ENCODE measurements around the gene RCAN2.

Gene RCAN2

GRCh38 chr6:46254946-46255345 is 236.3 kb downstream of the RCAN2 start:
- no peak for TF ChIP-seq TAF1 (IDR thresholded peaks at IDR 0.05; ENCODE audit: borderline replicate concordance, low read depth, low read length)
- TF ChIP-seq POLR2A (IDR thresholded peaks at IDR 0.05; ENCODE audit: low read depth, low read length): no peak
- no peak for TF ChIP-seq POLR2AphosphoS5 (IDR thresholded peaks at IDR 0.05; ENCODE audit: low read depth, low read length)
- DNase-seq (ENCODE audit: insufficient read length): no peak
- FAIRE-seq: no peak

DNA sequence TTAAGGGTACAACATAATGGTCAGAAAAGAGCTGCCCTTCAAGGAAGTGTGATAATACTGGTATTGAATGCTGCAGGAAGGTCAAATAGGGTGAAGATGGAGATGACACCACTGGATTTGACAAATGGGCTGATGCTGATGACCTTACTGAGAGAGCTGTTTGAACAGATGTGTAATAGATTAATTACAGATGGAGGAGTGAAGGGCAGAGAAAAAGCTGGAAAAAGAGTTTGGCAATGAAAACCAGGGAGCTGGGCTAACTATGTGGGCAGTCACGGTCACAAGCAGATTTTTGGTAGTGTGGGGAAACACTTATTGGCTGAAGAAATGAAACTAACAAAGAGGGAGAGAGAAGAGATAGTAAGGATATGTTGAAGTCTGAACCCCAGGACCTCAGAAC is 236.9 kb downstream of the RCAN2 start:
- FAIRE-seq (no peak), DNase-seq (ENCODE audit: insufficient read length) (no peak)
- no peak for TF ChIP-seq POLR2AphosphoS5 (IDR thresholded peaks at IDR 0.05; ENCODE audit: low read depth, low read length)
- TF ChIP-seq TAF1 (IDR thresholded peaks at IDR 0.05; ENCODE audit: borderline replicate concordance, low read depth, low read length): no peak
- TF ChIP-seq POLR2A (IDR thresholded peaks at IDR 0.05; ENCODE audit: low read depth, low read length): no peak

DNA sequence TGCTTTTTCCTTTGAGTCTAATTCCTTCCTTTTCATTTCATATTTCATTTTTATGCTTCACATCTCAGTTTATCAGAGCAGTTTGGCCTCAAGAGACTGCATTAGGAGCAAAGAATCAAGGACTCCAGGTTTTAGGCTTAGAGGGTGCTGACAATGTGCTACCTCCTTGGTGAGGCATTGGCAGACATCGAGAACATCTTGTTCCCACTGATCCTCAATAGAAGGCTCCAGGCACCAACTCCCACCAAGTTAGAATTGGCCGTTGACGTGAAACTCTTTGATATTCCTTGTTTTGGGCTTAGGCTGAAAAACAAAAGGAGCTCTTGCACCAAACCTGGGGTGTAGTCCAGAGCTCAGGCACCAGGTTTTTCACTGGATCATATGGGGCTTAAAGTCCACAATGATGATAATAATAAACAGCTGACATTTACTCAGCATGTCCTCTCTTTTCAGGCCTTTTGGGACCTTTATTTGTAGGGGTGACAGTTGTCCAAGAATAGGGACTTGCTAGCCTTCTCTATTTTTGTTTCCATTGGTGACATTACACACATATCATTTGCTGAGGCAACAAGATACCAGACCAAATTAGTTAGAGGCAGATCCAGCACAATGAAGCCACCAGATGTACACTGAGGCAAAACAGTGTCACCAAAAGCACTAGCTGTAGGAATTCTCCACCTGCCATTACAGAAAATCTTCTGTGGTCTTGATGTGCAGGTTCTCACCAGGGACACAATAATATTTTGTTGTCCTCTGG is 239.5 kb downstream of the RCAN2 start:
- DNase-seq (ENCODE audit: insufficient read length): no peak
- TF ChIP-seq POLR2AphosphoS5 (IDR thresholded peaks at IDR 0.05; ENCODE audit: low read depth, low read length): no peak
- TF ChIP-seq POLR2A (IDR thresholded peaks at IDR 0.05; ENCODE audit: low read depth, low read length): no peak
- no peak for TF ChIP-seq TAF1 (IDR thresholded peaks at IDR 0.05; ENCODE audit: borderline replicate concordance, low read depth, low read length)
- FAIRE-seq: no peak

GRCh38 chr6:46248143-46248542 is 243.1 kb downstream of the RCAN2 start:
- TF ChIP-seq POLR2AphosphoS5 (IDR thresholded peaks at IDR 0.05; ENCODE audit: low read depth, low read length) (no peak), TAF1 (IDR thresholded peaks at IDR 0.05; ENCODE audit: borderline replicate concordance, low read depth, low read length) (no peak), POLR2A (IDR thresholded peaks at IDR 0.05; ENCODE audit: low read depth, low read length) (no peak)
- DNase-seq (ENCODE audit: insufficient read length): no peak
- no peak for FAIRE-seq

DNA sequence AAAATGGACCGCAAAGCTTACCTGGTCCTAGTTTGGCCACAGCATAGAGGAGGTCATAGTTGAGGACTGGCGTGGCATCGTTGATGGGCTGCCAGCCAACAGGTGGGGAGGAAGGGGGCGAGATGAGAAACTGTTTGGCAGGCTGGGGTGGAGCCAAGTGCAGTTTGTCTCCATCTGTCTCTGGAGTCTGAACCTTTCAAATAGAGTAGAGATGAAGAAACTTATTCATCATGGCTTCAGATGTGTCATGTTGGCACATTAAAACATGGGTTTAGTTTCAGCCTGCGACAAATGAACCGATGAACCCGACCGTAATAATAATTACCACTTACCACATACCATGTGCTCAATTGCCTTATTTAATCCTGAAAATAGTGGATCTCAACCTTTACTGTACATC is 244.5 kb downstream of the RCAN2 start:
- TF ChIP-seq TAF1 (IDR thresholded peaks at IDR 0.05; ENCODE audit: borderline replicate concordance, low read depth, low read length) (no peak), POLR2AphosphoS5 (IDR thresholded peaks at IDR 0.05; ENCODE audit: low read depth, low read length) (no peak), POLR2A (IDR thresholded peaks at IDR 0.05; ENCODE audit: low read depth, low read length) (no peak)
- no peak for DNase-seq (ENCODE audit: insufficient read length)
- FAIRE-seq: no peak

DNA sequence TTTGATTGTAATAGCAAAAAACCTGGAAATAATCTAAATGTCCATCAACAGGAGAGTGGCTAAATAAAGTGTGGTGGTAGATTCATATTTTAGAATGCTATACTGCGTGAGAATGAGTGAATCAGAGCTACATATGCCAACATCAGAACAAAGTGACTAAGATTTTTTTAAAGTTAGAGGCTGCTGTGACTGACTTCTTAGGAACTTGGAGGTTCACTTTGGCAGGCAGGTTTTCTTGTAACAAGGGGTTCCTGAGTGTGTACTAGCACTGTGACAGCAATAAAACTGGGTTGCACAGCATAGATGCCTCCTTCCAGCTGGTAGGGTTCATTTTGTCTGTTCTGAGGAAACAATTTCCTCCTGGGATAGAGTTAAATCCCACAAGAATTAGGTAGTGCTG is 245.2 kb downstream of the RCAN2 start:
- no peak for DNase-seq (ENCODE audit: insufficient read length)
- TF ChIP-seq POLR2AphosphoS5 (IDR thresholded peaks at IDR 0.05; ENCODE audit: low read depth, low read length): no peak
- no peak for TF ChIP-seq TAF1 (IDR thresholded peaks at IDR 0.05; ENCODE audit: borderline replicate concordance, low read depth, low read length)
- TF ChIP-seq POLR2A (IDR thresholded peaks at IDR 0.05; ENCODE audit: low read depth, low read length): no peak
- FAIRE-seq: no peak

DNA sequence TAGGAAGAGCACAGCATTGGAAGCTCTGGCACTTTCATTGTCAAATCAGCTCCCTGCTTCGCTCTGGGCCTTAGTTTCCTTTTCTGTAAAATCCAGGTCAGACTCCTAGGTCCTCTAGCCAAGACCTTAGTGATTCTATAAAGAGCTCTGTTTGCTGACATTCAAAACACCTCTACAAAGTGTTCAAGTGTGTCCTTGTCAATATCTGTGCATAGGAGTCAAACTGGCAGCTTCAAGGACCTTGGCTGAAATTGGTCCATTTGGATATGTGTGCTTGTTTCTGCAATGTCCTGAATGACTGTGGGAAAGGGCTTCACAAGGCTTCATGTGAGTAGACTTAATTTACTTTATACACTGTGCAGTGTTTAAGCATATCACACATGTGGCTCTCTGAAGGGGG is 246.6 kb downstream of the RCAN2 start:
- TF ChIP-seq TAF1 (IDR thresholded peaks at IDR 0.05; ENCODE audit: borderline replicate concordance, low read depth, low read length) (no peak), POLR2A (IDR thresholded peaks at IDR 0.05; ENCODE audit: low read depth, low read length) (no peak), POLR2AphosphoS5 (IDR thresholded peaks at IDR 0.05; ENCODE audit: low read depth, low read length) (no peak)
- DNase-seq (ENCODE audit: insufficient read length) (no peak), FAIRE-seq (no peak)

DNA sequence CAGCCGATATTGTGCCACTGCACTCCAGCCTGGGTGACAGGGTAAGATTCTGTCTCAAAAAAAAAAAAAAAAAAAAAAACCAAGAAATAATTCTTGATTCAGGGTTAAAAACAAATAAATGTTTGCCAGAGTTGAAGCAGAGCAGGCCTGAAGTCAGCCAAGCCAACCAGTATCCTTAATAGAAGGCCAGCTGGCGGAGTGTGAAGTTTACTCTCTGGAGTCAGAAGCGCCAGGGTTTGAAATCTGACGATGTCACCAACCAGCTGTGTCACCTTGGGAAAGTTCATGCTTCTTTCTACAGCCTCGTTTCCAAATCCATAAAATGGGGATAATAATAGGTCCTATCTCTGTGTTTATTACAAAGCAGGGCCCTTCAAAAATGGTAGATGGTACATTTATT is 247.5 kb downstream of the RCAN2 start:
- DNase-seq (ENCODE audit: insufficient read length) (no peak), FAIRE-seq (no peak)
- TF ChIP-seq TAF1 (IDR thresholded peaks at IDR 0.05; ENCODE audit: borderline replicate concordance, low read depth, low read length) (no peak), POLR2AphosphoS5 (IDR thresholded peaks at IDR 0.05; ENCODE audit: low read depth, low read length) (no peak), POLR2A (IDR thresholded peaks at IDR 0.05; ENCODE audit: low read depth, low read length) (no peak)

DNA sequence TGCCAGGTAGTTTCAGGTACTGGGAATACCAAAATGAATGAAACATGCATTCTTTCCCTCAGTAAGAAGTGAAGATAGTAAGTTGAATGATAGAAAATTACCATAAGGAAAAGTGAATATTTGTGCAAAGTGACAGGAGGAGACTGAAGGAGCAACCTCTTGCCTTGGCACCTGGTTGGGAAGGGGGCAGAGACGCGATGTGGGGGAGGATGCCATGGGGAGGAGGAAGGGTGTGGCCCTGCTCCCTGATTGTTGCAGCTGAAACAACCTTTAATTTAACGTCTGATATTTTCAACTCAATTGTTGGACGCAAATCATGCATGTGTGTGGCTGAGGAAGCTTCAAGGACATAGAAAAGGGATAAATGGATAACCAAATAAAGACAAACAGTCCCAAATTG is 248.3 kb downstream of the RCAN2 start:
- FAIRE-seq (no peak), DNase-seq (ENCODE audit: insufficient read length) (no peak)
- TF ChIP-seq TAF1 (IDR thresholded peaks at IDR 0.05; ENCODE audit: borderline replicate concordance, low read depth, low read length) (no peak), POLR2A (IDR thresholded peaks at IDR 0.05; ENCODE audit: low read depth, low read length) (no peak), POLR2AphosphoS5 (IDR thresholded peaks at IDR 0.05; ENCODE audit: low read depth, low read length) (no peak)

- FAIRE-seq (no peak), DNase-seq (ENCODE audit: insufficient read length) (no peak)
- TF ChIP-seq TAF1 (IDR thresholded peaks at IDR 0.05; ENCODE audit: borderline replicate concordance, low read depth, low read length): no peak
Measured at GRCh38 chr6:46240866-46241565, 250.2 kb downstream of the RCAN2 start.

GRCh38 chr6:46236752-46237151 is 254.5 kb downstream of the RCAN2 start:
- FAIRE-seq (no peak), DNase-seq (ENCODE audit: insufficient read length) (no peak)
- TF ChIP-seq POLR2AphosphoS5 (IDR thresholded peaks at IDR 0.05; ENCODE audit: low read depth, low read length): no peak
- no peak for TF ChIP-seq POLR2A (IDR thresholded peaks at IDR 0.05; ENCODE audit: low read depth, low read length)
- no peak for TF ChIP-seq TAF1 (IDR thresholded peaks at IDR 0.05; ENCODE audit: borderline replicate concordance, low read depth, low read length)

DNA sequence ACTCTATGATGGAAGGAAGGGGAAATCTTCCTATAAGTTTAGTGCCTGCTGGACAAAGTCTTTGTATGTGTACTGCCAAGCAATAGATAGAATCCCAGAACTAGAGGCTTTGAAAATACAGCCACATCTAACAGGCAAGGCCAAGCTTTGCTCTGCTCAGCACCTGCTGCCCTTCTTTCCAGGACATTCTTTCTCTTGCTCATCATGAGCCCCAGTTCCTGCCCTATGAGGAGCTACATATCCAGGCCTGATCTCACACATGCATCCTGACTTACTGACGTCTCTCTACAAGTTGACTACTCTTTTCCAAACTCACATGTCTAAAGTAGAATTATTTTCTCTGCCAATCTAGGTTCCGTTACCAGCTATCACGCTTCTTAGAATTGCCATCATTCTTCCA is 256.0 kb downstream of the RCAN2 start:
- DNase-seq (ENCODE audit: insufficient read length) (no peak), FAIRE-seq (no peak)
- TF ChIP-seq POLR2AphosphoS5 (IDR thresholded peaks at IDR 0.05; ENCODE audit: low read depth, low read length) (no peak), TAF1 (IDR thresholded peaks at IDR 0.05; ENCODE audit: borderline replicate concordance, low read depth, low read length) (no peak), POLR2A (IDR thresholded peaks at IDR 0.05; ENCODE audit: low read depth, low read length) (no peak)

All from GM12892 (cell line).